ENCODE measurements around the gene BDH1.
A peak's percentile ranks its signal among the peaks of the same experiment; 100 is the strongest.

DNA sequence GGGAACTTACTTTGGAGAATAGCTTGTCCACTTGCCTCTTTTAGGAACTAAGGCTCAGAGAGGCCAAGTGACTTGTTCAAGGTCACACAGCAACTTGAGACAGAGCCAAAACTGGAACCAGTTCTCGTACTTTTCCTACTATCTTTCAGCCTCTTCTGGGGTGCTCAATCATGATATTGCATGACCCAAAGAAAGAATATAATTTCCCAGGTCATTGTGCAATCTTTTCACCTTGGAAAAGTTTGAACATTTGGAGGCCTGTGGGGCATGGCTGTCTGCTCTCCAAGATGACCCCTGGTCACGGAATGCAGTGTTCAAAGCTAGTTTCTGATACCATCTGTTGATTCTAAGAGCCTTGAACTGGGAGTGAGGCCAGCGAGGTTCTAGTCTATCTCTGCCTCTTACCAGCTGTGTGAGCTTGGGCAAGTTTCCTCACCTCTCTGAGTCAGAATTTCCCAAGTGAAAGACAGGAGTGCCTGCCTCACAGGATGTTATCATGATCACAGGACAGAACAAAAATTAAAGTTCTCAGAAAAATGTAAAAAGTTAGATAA, 89.7 kb downstream of the BDH1 start:
- peak in 1 of 2 donors; percentile 7 for TF ChIP-seq POLR2A (IDR thresholded peaks at IDR 0.05)
- TF ChIP-seq, protein P1, sequence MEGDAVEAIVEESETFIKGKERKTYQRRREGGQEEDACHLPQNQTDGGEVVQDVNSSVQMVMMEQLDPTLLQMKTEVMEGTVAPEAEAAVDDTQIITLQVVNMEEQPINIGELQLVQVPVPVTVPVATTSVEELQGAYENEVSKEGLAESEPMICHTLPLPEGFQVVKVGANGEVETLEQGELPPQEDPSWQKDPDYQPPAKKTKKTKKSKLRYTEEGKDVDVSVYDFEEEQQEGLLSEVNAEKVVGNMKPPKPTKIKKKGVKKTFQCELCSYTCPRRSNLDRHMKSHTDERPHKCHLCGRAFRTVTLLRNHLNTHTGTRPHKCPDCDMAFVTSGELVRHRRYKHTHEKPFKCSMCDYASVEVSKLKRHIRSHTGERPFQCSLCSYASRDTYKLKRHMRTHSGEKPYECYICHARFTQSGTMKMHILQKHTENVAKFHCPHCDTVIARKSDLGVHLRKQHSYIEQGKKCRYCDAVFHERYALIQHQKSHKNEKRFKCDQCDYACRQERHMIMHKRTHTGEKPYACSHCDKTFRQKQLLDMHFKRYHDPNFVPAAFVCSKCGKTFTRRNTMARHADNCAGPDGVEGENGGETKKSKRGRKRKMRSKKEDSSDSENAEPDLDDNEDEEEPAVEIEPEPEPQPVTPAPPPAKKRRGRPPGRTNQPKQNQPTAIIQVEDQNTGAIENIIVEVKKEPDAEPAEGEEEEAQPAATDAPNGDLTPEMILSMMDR (IDR thresholded peaks at IDR 0.05): no peak
